Heart left ventricle (tissue), 13 donors: ENCODE data around the gene SBSN.

Source experiments
- CTCF ChIP-seq, 12 donors: fragments of 200-600 bp; sonication (generic) in 4 of 12; IDR thresholded peaks; one replicate each; pipeline versions ENCODE4 v1.5.0 to v1.8.0; 2018 to 2022; ENCODE audit warnings: antibody characterized with exemption in 12 of 12, mild to moderate bottlenecking in 5 of 12
- POLR2A ChIP-seq, 2 donors: fragments of 450-650 bp; IDR thresholded peaks; one replicate each; pipeline ENCODE4 v1.6.1; 2017; ENCODE audit warnings: antibody characterized with exemption in 2 of 2, mild to moderate bottlenecking in 2 of 2, moderate library complexity in 2 of 2
- donor health status: ischemic (EF 13 %, LVEDD 7.1; RV severe dilation, severe dysfunction).
- donor health status: DM: no; HTN: yes; CAD: no.
- donor health status: DM: no; HTN: no; CAD: no.
- donor health status: ischemic (EF 25% LVEDD 6.9; RV normal size, moderate dysfunction).
- donor health status: ischemic (EF 25% LVEDD 5.7; RV mildly dilated, moderate dysfunction).
- donor health status: ischemic (EF 35%, LVEDD 5.7; RV mildly dilated, moderate dysfunction).
- donor health status: nonischemic (EF 11% LVEDD 7.7; RV severe dilation, severe dysfunction).
- donor health status: DM: yes; HTN: yes; CAD: no.
- donor health status: PGD.
- donor health status: ischemic (EF 29% LVEDD 5.4; RV normal size, mild dysfunction).
- donor health status: nonischemic (EF 23%, LVEDD 6.1; RV moderate dilation, normal function).

- TF ChIP-seq CTCF (IDR thresholded peaks at IDR 0.05) (no peak), POLR2A (IDR thresholded peaks at IDR 0.05) (no peak)
Observed at GRCh38 chr19:35508129-35508528, 20.0 kb downstream of the SBSN start.
